SU-DHL-6 (cell line): Measurements from ENCODE around the gene TRIM29.

ENCODE experiments used
- H2AFZ ChIP-seq: fragments of 200-600 bp; sonication (generic); 2 replicates; pipeline ENCODE4 v1.6.1; 2014; ENCODE audit warnings: low read depth, mild to moderate bottlenecking, moderate library complexity, mixed read lengths, antibody characterized with exemption, low read length; ENCODE audit not compliant: severe bottlenecking
- H3F3A ChIP-seq: fragments of 200-600 bp; shearing (Covaris generic); 2 replicates; pipeline ENCODE4 v1.6.0; 2016; ENCODE audit warnings: antibody characterized with exemption, mild to moderate bottlenecking; ENCODE audit not compliant: insufficient read depth
- H3K27ac ChIP-seq: fragments of 200-600 bp; sonication (generic); 2 replicates; pipeline ENCODE4 v1.5.1; 2016; ENCODE audit warnings: low read depth, mild to moderate bottlenecking, low read length, moderate library complexity, mixed read lengths
- H3K27me3 ChIP-seq: fragments of 200-600 bp; sonication (generic), shearing (Covaris generic); 2 replicates; pipeline ENCODE4 v1.6.0; 2014; ENCODE audit warnings: mild to moderate bottlenecking, low read length
- H3K36me3 ChIP-seq: fragments of 200-600 bp; sonication (generic); 2 replicates; pipeline ENCODE4 v1.6.1; 2014; ENCODE audit warnings: mild to moderate bottlenecking, low read length, mixed read lengths
- H3K4me2 ChIP-seq: fragments of 300-600, 200-600 bp; shearing (Covaris generic), sonication (generic); 2 replicates; pipeline ENCODE4 v1.6.0; 2014; ENCODE audit warnings: low read length, low read depth, mild to moderate bottlenecking; ENCODE audit not compliant: poor library complexity, severe bottlenecking
- H3K4me3 ChIP-seq: fragments of 200-600 bp; sonication (generic); 2 replicates; pipeline ENCODE4 v1.5.1; 2014; ENCODE audit warnings: antibody characterized with exemption, low read length, mild to moderate bottlenecking, mixed read lengths; ENCODE audit not compliant: insufficient read depth, poor library complexity, severe bottlenecking
- H3K79me2 ChIP-seq: fragments of 200-600 bp; sonication (generic); 2 replicates; pipeline ENCODE4 v1.6.1; 2014; ENCODE audit warnings: mild to moderate bottlenecking, low read length, moderate library complexity; ENCODE audit not compliant: insufficient read depth
- H3K9ac ChIP-seq: fragments of 200-600 bp; sonication (generic); 2 replicates; pipeline ENCODE4 v1.7.0; 2014; ENCODE audit warnings: mild to moderate bottlenecking, low read length
- H3K9me2 ChIP-seq: fragments of 200-600 bp; sonication (generic); replicated peaks from 2 replicates; pipeline ENCODE4 v1.6.1; 2014; ENCODE audit warnings: low read length; ENCODE audit not compliant: insufficient read depth
- H3K9me3 ChIP-seq: fragments of 200-600 bp; sonication (generic); 2 replicates; pipeline ENCODE4 v1.6.1; 2014; ENCODE audit warnings: low read length, mixed read lengths; ENCODE audit not compliant: insufficient read depth
- H4K20me1 ChIP-seq: fragments of 200-600 bp; sonication (generic); 2 replicates; pipeline ENCODE4 v1.6.1; 2014; ENCODE audit warnings: low read depth, mild to moderate bottlenecking, antibody characterized with exemption, low read length, moderate library complexity, mixed read lengths
- CTCF ChIP-seq: fragments of 200-600 bp; sonication (generic); IDR thresholded peaks from one replicate; pipeline ENCODE4 v1.5.1; 2017; ENCODE audit warnings: antibody characterized with exemption, mild to moderate bottlenecking, low read length, moderate library complexity; ENCODE audit not compliant: insufficient read depth, poor library complexity, severe bottlenecking
- EZH2phosphoT487 ChIP-seq: fragments of 200-600 bp; sonication (generic), shearing (Covaris generic); conservative IDR thresholded peaks from 2 replicates; pipeline ENCODE4 v1.6.1; 2018; ENCODE audit warnings: mild to moderate bottlenecking, antibody characterized with exemption, low read length, moderate library complexity, mixed read lengths

Gene TRIM29

GRCh38 chr11:120123946-120124345 is 14.0 kb downstream of the TRIM29 start:
- no peak overlapping the region for H3K4me2 ChIP-seq
- H3F3A ChIP-seq = no peaks in the 10 kb centered on the region
- no peak overlapping the region for H3K27ac ChIP-seq
- H3K27me3 ChIP-seq = no peaks in the 10 kb centered on the region
- H3K4me3 ChIP-seq = no peak overlapping the region
- no peaks in the 10 kb centered on the region for H3K9me3 ChIP-seq
- H3K36me3 ChIP-seq = no peaks in the 10 kb centered on the region
- no peak overlapping the region for H2AFZ ChIP-seq
- no peaks in the 10 kb centered on the region for H3K79me2 ChIP-seq
- H4K20me1 ChIP-seq = no peaks in the 10 kb centered on the region
- TF ChIP-seq EZH2phosphoT487 (no peak), CTCF (no peak)
- H3K9ac ChIP-seq = no peak overlapping the region
- no peaks in the 10 kb centered on the region for H3K9me2 ChIP-seq

GRCh38 chr11:120122924-120123683 is 14.8 kb downstream of the TRIM29 start:
- Histone ChIP-seq H3K9me3 (no peaks in the 10 kb centered on the region), H4K20me1 (no peaks in the 10 kb centered on the region), H3K4me3 (no peak overlapping the region), H3K9me2 (no peaks in the 10 kb centered on the region), H3K4me2 (no peak overlapping the region), H2AFZ (no peak overlapping the region), H3F3A (no peaks in the 10 kb centered on the region), H3K27ac (no peak overlapping the region), H3K79me2 (no peaks in the 10 kb centered on the region), H3K36me3 (no peaks in the 10 kb centered on the region), H3K27me3 (no peaks in the 10 kb centered on the region), H3K9ac (no peak overlapping the region)
- no peak for TF ChIP-seq EZH2phosphoT487

GRCh38 chr11:120121914-120122473 is 15.9 kb downstream of the TRIM29 start:
- TF ChIP-seq EZH2phosphoT487 = no peak
- Histone ChIP-seq H3K27me3 (no peaks in the 10 kb centered on the region), H3K9me3 (no peaks in the 10 kb centered on the region), H3K4me2 (no peak overlapping the region), H4K20me1 (no peaks in the 10 kb centered on the region), H3K4me3 (no peak overlapping the region), H3K27ac (no peak overlapping the region), H3K9ac (no peak overlapping the region), H3K36me3 (no peaks in the 10 kb centered on the region), H3K9me2 (no peaks in the 10 kb centered on the region), H3F3A (no peaks in the 10 kb centered on the region), H2AFZ (no peak overlapping the region), H3K79me2 (no peaks in the 10 kb centered on the region)

- no peak overlapping the region for H3K27ac ChIP-seq
- no peak overlapping the region for H3K9ac ChIP-seq
- TF ChIP-seq CTCF (no peak), EZH2phosphoT487 (no peak)
- no peak overlapping the region for H3K4me3 ChIP-seq
- no peaks in the 10 kb centered on the region for H3K79me2 ChIP-seq
- H3F3A ChIP-seq = no peaks in the 10 kb centered on the region
- H3K9me3 ChIP-seq = no peaks in the 10 kb centered on the region
- no peak overlapping the region for H2AFZ ChIP-seq
- no peaks in the 10 kb centered on the region for H3K27me3 ChIP-seq
- H3K4me2 ChIP-seq = no peak overlapping the region
- no peaks in the 10 kb centered on the region for H4K20me1 ChIP-seq
- H3K9me2 ChIP-seq = no peaks in the 10 kb centered on the region
- no peaks in the 10 kb centered on the region for H3K36me3 ChIP-seq
These were observed 16.6 kb downstream of the TRIM29 start for GRCh38 chr11:120121336-120121735.
